Testis (tissue), 2 donors: ENCODE data around the gene SLC26A11.

Experiments
- CTCF ChIP-seq, 3 experiments: fragments of 450-650 bp in 2 of 3; fragments of 200-600 bp in 1 of 3; sonication (generic) in 1 of 3; IDR thresholded peaks; one replicate each; pipeline ENCODE4 v1.5.1; 2016 to 2019; ENCODE audit warnings: antibody characterized with exemption in 3 of 3, mild to moderate bottlenecking in 2 of 3, moderate library complexity in 1 of 3
- POLR2A ChIP-seq: fragments of 450-650 bp; IDR thresholded peaks from one replicate; pipeline ENCODE4 v1.6.1; 2017; ENCODE audit warnings: antibody characterized with exemption, mild to moderate bottlenecking, moderate library complexity

GRCh38 chr17:80244871-80245509 is 24.8 kb downstream of the SLC26A11 start:
- TF ChIP-seq CTCF (IDR thresholded peaks at IDR 0.05) (no peak), POLR2A (no peak)
